Measurements from ENCODE around the gene ME3.
"Not testable (repeated sequence)": the region's sequence is repeated elsewhere in the genome, so short reads cannot be mapped to it uniquely, and the experiment has no call there.

ME3 gene

GRCh38 chr11:86453290-86454030 is 219.0 kb downstream of the ME3 start:
- DNase-seq = no peak

- no peak for DNase-seq
Measured at GRCh38 chr11:86449993-86450629, 222.3 kb downstream of the ME3 start.

DNA sequence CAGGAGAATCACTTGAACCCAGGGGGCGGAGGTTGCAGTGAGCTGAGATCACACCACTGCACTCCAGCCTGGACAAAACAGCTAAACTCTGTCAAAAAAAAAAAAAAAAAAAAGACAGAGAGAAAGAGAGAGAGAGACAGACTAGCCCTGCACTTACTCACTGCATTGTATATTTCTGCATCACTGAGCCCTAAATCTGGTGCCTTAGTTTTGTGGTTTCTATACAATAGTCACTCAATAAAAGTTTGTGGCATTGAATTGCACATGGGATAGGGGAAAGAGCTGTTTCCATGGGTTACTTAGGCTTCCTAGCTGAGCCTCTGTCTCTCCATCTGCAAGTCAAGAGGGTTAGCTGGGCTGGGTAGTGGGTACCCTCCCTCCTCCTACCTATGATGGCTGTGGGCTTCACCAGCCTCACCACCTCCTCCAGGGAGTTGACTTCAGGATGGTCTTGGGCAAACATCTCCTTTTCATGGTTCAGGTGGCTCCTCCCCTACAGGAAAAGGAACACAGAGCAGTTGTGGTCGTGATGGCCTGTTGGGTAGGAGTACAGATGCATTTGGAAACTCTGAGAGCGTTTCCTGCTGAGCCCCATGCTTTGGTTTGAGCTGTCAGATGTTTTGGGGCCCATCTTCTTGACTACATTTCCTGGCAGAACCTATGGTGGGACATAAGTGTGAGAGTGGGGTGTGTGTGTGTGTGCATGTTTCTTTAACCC is 224.5 kb downstream of the ME3 start:
- DNase-seq = no peak

DNA sequence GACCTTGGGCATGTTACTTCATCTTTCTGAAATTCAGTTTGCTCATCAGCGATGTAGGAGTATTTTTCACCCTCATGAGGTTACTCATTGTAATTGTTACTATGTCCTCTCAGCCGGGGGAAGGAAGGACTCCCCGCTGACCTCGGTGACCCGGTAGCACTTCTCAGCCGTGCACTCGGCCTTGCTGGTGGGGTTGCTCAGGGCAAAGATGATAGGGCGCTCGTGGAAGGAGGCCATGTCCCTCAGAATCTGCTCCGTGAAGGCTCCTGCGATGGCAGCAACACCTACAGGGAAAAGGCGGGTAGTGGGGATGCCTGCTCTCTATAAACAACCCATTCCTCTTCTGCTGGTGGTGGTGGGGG is 225.5 kb downstream of the ME3 start:
- DNase-seq = no peak

GRCh38 chr11:86446163-86446923 is 226.1 kb downstream of the ME3 start:
- no peak for DNase-seq

GRCh38 chr11:86444981-86445380 is 227.4 kb downstream of the ME3 start:
- no peak for DNase-seq

GRCh38 chr11:86443415-86443814 is 229.0 kb downstream of the ME3 start:
- no peak for DNase-seq

DNA sequence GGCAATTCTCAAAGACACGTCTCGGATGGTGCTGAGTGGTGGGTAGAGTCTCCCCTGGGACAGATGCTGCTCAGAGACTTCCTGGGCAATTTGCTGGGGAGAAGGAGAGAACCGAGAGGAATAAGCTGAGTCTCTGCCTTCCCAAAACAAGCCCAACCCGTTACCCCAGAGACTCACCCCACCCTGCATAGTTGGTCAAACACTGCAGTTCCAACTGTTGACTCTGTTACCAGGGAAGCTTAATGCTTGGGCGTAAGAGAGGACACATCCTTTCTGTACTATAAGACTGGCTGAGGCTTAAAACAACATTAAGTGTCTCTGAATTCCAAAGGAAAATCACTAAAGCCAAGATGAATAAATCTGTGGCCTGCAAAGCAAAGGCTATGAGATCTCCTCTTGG is 229.6 kb downstream of the ME3 start:
- DNase-seq = no peak

DNA sequence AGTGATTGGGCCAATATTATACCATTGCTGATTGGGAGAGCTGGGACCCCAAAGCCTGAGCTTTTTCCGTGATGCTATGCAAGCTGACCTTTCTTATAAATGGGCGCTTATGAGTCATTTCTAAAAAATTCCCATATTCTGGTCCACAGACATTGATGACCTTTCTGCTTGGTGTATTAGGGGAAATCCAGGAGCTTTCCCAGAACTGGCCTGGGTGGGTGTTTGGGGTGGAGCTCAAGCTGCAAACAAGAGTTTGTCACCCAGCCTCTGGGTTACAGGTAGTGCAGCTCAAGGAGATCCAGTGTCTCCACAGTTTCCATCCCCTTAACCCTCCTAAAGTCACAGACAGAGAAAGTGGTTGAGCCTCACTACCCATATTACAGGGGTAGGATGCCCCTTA is 230.0 kb downstream of the ME3 start:
- DNase-seq = no peak

- no peak for DNase-seq
Measured at GRCh38 chr11:86440843-86441242, 231.6 kb downstream of the ME3 start.

- DNase-seq = no peak
Measured at GRCh38 chr11:86440305-86440716, 232.1 kb downstream of the ME3 start.

- DNase-seq = no peak
Measured at GRCh38 chr11:86438685-86439084, 233.7 kb downstream of the ME3 start.

- no peak for DNase-seq
Measured at GRCh38 chr11:86435711-86436110, 236.7 kb downstream of the ME3 start.

DNA sequence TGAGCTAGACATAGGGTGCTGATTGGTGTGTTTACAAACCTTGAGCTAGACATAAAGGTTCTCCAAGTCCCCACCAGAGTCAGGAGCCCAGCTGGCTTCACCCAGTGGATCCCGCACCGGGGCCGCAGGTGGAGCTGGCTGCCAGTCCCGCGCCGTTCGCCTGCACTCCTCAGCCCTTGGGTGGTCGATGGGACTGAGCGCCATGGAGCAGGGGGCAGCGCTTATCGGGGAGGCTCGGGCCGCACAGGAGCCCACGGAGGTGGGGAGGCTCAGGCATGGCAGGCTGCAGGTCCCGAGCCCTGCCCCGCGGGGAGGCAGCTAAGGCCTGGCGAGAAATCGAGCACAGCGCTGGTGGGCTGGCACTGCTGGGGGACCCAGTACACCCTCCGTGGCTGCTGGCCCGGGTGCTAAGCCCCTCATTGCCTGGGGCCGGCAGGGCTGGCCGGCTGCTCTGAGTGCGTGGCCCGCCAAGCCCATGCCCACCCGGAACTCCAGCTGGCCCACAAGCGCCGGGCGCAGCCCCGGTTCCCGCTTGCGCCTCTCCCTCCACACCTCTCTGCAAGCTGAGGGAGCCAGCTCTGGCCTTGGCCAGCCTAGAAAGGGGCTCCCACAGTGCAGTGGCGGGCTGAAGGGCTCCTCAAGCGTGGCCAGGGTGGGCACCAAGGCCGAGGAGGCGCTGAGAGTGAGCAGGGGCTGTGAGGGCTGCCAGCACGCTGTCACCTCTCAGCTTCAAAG is 238.9 kb downstream of the ME3 start:
- not testable (repeated sequence) for DNase-seq

GRCh38 chr11:86431258-86431657 is 241.2 kb downstream of the ME3 start:
- DNase-seq = no peak

DNA sequence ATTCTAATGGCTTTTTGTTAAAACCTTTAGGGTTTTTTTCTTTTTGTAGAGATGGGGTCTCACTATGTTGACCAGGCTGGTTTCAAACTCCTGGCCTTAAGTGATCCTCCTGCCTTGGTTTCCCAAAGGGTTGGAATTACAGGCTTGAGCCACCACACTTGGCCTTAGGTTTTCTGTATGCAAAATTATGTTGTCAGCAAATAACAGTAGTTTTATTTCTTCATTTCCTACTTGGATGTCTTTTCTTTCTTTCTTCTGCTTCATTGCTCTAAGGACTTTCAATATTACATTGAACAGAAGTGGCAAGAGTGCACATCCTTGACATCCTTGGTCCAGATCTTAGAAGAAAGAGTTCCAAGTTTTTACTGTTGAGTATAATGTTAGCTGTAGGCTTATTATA is 245.0 kb downstream of the ME3 start:
- DNase-seq = no peak

DNA sequence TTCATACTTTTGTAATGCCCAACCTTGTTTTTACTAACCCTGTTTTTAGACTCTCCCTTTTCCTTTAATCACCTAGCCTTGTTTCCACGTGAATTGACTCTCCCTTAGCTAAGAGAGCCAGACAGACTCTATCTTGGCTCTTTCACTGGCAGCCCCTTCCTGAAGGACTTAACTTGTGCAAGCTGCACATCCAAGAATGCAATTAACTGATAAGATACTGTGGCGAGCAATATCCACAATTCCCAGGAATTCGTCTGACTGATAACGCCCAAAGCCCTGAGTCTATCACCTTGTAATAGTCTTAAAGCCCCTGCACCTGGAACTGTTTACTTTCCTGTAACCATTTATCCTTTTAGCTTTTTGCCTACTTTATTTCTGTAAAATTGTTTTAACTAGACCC is 248.9 kb downstream of the ME3 start:
- DNase-seq = not testable (repeated sequence)

GRCh38 chr11:86422371-86422770 is 250.0 kb downstream of the ME3 start:
- no peak for DNase-seq

GRCh38 chr11:86421946-86422345 is 250.5 kb downstream of the ME3 start:
- DNase-seq = no peak

GRCh38 chr11:86418917-86419316 is 253.5 kb downstream of the ME3 start:
- no peak for DNase-seq

- no peak for DNase-seq
Measured at GRCh38 chr11:86418513-86418912, 253.9 kb downstream of the ME3 start.

DNA sequence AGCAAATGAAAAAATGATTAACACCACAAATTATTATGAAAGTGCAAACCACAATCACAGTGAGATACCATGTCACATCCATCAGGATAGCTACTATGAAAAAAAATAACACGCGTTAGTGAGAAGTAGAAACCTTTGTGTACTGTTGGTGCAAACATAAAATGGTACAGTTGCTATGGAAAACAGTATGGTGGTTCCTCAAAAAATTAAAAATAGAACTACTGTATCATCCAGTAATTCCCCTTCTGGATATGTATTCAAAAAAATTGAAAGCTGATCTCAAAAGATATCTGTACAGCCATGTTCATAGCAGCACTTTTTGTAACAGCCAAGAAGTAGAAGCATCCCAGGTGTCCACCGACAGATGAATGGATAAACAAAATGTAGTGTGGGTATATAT is 254.3 kb downstream of the ME3 start:
- no peak for DNase-seq

GRCh38 chr11:86416951-86417350 is 255.5 kb downstream of the ME3 start:
- not testable (repeated sequence) for DNase-seq
